Osteocyte (in vitro differentiated cells): Measurements from ENCODE around the gene OXCT2. TPM values are rescaled to one million over a fixed set of nuclear protein-coding genes. Genes with fewer than 3 reads are reported as not detected.

Experiments used
- DNase-seq: peaks from one replicate; pipeline ENCODE4 v3.0.0; 2021; ENCODE audit warnings: mixed read lengths; ENCODE audit not compliant: unreplicated experiment; ENCODE audit errors: extremely low spot score
- H3K27ac Mint-ChIP-seq: one replicate; pipeline ENCODE4 v1.8.0; 2021; ENCODE audit warnings: mild to moderate bottlenecking, mixed read lengths; ENCODE audit not compliant: unreplicated experiment
- H3K27me3 Mint-ChIP-seq: one replicate; pipeline ENCODE4 v1.8.0; 2021; ENCODE audit warnings: mixed read lengths; ENCODE audit not compliant: unreplicated experiment
- H3K36me3 Mint-ChIP-seq: one replicate; pipeline ENCODE4 v1.8.0; 2021; ENCODE audit warnings: mixed read lengths; ENCODE audit not compliant: unreplicated experiment
- H3K4me1 Mint-ChIP-seq: one replicate; pipeline ENCODE4 v1.8.0; 2021; ENCODE audit warnings: mixed read lengths; ENCODE audit not compliant: unreplicated experiment
- H3K4me3 Mint-ChIP-seq: one replicate; pipeline ENCODE4 v1.8.0; 2021; ENCODE audit warnings: mild to moderate bottlenecking, moderate library complexity, mixed read lengths; ENCODE audit not compliant: unreplicated experiment
- H3K9me3 Mint-ChIP-seq: one replicate; pipeline ENCODE4 v1.8.0; 2021; ENCODE audit warnings: mixed read lengths; ENCODE audit not compliant: unreplicated experiment
- total RNA-seq: library from RNA; stranded (reverse); gene quantifications from 2 replicates; pipeline ENCODE4 v1.2.1, GENCODE V29; 2021
- TF ChIP-seq, protein P1 (sequence below): fragments of 200-600 bp; sonication (generic); IDR thresholded peaks from 2 replicates; pipeline ENCODE4 v1.5.0; 2021; ENCODE audit warnings: antibody characterized with exemption, mild to moderate bottlenecking, moderate library complexity

The OXCT2 gene
- total RNA-seq, 1 donor from 2014 or later: not detected

DNA sequence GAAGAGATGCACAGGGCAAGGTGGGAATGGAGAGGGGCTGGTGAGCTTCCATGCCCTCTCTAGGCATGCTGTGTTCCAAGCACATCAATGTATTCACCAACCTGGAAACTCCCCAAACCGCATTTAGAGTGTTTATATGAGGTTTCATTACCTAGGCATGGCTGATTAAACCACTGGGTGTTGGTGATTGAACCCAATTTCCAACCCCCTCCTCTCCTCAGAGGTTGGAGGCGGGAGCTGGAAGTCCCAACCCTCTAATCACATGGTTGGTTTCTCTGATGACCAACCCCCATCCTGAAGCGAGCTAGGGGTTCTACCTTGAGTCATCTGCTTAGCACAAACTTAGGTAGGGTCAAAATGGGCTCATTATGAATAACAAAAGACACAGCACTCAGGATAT lies 35.4 kb downstream of the OXCT2 start:
- Mint-ChIP-seq H3K27ac (no peak overlapping the region), H3K4me3 (no peak overlapping the region), H3K36me3 (peaks cover 3% of the 10 kb centered on the region), H3K9me3 (no peaks in the 10 kb centered on the region), H3K4me1 (peaks cover 19% of the 10 kb centered on the region), H3K27me3 (peaks cover 38% of the 10 kb centered on the region)
- TF ChIP-seq, protein P1, sequence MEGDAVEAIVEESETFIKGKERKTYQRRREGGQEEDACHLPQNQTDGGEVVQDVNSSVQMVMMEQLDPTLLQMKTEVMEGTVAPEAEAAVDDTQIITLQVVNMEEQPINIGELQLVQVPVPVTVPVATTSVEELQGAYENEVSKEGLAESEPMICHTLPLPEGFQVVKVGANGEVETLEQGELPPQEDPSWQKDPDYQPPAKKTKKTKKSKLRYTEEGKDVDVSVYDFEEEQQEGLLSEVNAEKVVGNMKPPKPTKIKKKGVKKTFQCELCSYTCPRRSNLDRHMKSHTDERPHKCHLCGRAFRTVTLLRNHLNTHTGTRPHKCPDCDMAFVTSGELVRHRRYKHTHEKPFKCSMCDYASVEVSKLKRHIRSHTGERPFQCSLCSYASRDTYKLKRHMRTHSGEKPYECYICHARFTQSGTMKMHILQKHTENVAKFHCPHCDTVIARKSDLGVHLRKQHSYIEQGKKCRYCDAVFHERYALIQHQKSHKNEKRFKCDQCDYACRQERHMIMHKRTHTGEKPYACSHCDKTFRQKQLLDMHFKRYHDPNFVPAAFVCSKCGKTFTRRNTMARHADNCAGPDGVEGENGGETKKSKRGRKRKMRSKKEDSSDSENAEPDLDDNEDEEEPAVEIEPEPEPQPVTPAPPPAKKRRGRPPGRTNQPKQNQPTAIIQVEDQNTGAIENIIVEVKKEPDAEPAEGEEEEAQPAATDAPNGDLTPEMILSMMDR: no peak
- no peak for DNase-seq

DNA sequence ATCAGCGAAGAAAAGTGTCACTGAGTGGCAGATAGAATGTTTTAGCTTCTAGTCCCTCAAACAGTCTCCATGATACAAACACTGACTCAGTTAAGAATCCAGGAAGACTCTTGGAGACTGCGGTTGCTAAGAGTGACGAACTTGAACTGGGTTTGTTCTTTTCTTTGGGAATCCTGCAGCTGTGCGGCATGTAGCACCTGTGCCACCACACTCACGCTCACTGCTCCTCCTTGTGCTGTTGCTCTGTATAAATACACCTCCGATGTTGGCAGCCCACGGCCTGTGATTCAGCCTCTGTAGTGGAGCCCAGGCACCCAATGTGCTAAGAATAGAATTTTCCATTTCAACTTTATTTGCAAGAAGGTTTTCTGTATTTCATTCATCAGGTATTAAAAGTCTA lies 38.0 kb downstream of the OXCT2 start:
- no peak for DNase-seq
- no peaks in the 10 kb centered on the region for H3K4me1 Mint-ChIP-seq
- H3K4me3 Mint-ChIP-seq: no peak overlapping the region
- H3K9me3 Mint-ChIP-seq: no peaks in the 10 kb centered on the region
- TF ChIP-seq, protein P1: no peak
- H3K27me3 Mint-ChIP-seq: peaks cover 62% of the 10 kb centered on the region
- H3K36me3 Mint-ChIP-seq: no peaks in the 10 kb centered on the region
- no peak overlapping the region for H3K27ac Mint-ChIP-seq

DNA sequence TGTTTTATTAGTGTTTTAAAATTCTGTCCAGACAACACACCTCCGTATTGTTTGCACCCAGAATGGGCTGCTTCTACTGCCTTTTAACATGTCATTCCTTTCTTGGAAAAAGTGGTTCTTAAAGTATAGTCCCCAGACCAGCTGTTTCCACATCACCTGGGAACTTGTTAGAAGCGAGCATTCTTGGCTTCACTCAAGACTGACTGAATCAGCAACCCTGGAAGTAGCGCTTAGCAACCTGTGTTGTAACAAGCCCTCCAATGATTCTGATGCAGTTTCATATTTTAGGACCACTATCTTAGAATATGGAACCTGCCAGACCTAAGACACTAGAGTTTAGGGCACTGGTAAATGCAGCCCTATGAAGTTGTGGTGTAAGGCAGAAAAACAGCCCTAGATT lies 38.4 kb downstream of the OXCT2 start:
- no peaks in the 10 kb centered on the region for H3K9me3 Mint-ChIP-seq
- DNase-seq: no peak
- TF ChIP-seq, protein P1: no peak
- no peak overlapping the region for H3K27ac Mint-ChIP-seq
- H3K27me3 Mint-ChIP-seq: peaks cover 66% of the 10 kb centered on the region
- no peaks in the 10 kb centered on the region for H3K36me3 Mint-ChIP-seq
- no peaks in the 10 kb centered on the region for H3K4me1 Mint-ChIP-seq
- H3K4me3 Mint-ChIP-seq: no peak overlapping the region

DNA sequence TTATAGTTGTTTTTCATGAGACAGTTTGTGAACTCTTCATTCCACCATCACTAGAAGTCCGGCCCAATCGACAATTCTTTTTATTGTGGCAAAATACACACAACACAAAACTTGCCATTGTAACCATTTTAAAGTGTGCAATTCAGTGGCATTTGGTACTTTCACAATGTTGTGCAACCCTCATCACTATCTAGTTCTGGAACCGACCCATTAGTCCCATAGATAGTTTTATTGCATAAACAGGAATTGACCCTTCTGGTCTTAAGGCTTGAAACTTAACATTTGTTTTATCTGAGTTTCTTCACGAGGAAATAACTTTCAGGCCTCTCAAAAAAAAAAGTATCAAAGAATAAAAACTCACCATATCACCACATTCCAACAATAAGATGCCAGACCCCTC lies 41.3 kb downstream of the OXCT2 start:
- peaks cover 77% of the 10 kb centered on the region for H3K27me3 Mint-ChIP-seq
- TF ChIP-seq, protein P1: no peak
- no peak overlapping the region for H3K4me3 Mint-ChIP-seq
- DNase-seq: no peak
- H3K9me3 Mint-ChIP-seq: no peaks in the 10 kb centered on the region
- no peak overlapping the region for H3K27ac Mint-ChIP-seq
- H3K4me1 Mint-ChIP-seq: no peaks in the 10 kb centered on the region
- H3K36me3 Mint-ChIP-seq: peaks cover 2% of the 10 kb centered on the region

DNA sequence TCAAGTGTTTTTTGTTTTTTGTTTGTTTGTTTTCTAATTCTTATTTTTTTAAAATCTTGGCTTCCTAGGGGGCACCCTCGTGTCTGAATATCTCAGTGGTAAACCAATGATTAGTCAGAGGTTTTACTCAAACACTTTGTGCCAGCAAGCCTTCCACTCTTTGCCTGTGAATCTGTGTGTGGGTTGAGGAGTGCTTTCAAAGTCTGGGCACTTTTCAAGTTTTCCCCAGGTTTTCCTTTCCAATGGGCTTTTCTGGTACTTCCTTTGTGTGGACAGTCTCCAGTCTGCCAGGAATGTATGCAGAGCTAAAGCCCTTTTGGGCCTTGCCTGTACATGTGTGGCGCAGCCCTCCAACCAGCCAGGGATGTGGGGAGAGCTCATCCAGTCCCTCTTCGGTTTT lies 42.1 kb downstream of the OXCT2 start:
- no peak for DNase-seq
- peaks cover 2% of the 10 kb centered on the region for H3K36me3 Mint-ChIP-seq
- H3K9me3 Mint-ChIP-seq: no peaks in the 10 kb centered on the region
- TF ChIP-seq, protein P1: no peak
- H3K4me1 Mint-ChIP-seq: no peaks in the 10 kb centered on the region
- H3K27me3 Mint-ChIP-seq: peaks cover 81% of the 10 kb centered on the region
- no peak overlapping the region for H3K27ac Mint-ChIP-seq
- H3K4me3 Mint-ChIP-seq: no peak overlapping the region
